GM06990 (cell line): Measurements from ENCODE around the gene TBC1D10A.

Experiments used
- DNase-seq: peaks from one replicate; pipeline ENCODE4 v3.0.0-alpha.2; 2011; ENCODE audit not compliant: insufficient read length; ENCODE audit errors: extremely low read depth
- H3K27me3 ChIP-seq: replicated peaks from 2 replicates; pipeline ENCODE4 v1.6.0; 2011; ENCODE audit warnings: low read length; ENCODE audit not compliant: control insufficient read depth, insufficient read depth
- H3K36me3 ChIP-seq: 2 replicates; pipeline ENCODE4 v1.5.1; 2011; ENCODE audit warnings: low read length; ENCODE audit not compliant: control insufficient read depth, insufficient read depth
- H3K4me3 ChIP-seq: replicated peaks from 2 replicates; pipeline ENCODE4 v1.5.1; 2011; ENCODE audit warnings: low read depth, mild to moderate bottlenecking, control low read depth, low read length
- TF ChIP-seq, protein P1 (sequence below): IDR thresholded peaks from 2 replicates; pipeline ENCODE4 v1.5.1; 2011; ENCODE audit warnings: low read length, control low read depth, mild to moderate bottlenecking, inconsistent platforms; ENCODE audit not compliant: insufficient read depth, poor library complexity, severe bottlenecking

Gene TBC1D10A

DNA sequence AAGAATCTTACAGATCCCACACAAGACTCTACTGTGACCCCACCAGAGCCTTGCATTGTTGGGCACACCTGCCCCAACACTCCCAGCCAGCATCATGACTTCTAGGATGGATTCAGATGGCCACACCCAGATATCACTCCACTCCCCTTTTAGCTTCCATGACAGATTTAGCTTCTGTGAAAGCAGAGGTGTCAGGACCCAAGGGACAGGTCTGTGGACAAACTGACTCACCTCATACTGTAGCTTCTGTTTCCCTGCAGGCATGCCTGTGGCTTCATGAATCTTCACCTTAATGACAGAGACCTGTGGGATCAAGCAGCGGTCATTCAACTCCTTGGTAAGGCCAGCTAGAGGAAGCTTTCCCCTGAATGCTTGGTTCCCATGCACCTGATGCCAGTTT is 8.5 kb upstream of the TBC1D10A start:
- Histone ChIP-seq H3K4me3 (no peak overlapping the region), H3K36me3 (peaks cover 63% of the 10 kb centered on the region), H3K27me3 (no peaks in the 10 kb centered on the region)
- DNase-seq: no peak
- TF ChIP-seq, protein P1, sequence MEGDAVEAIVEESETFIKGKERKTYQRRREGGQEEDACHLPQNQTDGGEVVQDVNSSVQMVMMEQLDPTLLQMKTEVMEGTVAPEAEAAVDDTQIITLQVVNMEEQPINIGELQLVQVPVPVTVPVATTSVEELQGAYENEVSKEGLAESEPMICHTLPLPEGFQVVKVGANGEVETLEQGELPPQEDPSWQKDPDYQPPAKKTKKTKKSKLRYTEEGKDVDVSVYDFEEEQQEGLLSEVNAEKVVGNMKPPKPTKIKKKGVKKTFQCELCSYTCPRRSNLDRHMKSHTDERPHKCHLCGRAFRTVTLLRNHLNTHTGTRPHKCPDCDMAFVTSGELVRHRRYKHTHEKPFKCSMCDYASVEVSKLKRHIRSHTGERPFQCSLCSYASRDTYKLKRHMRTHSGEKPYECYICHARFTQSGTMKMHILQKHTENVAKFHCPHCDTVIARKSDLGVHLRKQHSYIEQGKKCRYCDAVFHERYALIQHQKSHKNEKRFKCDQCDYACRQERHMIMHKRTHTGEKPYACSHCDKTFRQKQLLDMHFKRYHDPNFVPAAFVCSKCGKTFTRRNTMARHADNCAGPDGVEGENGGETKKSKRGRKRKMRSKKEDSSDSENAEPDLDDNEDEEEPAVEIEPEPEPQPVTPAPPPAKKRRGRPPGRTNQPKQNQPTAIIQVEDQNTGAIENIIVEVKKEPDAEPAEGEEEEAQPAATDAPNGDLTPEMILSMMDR: no peak

DNA sequence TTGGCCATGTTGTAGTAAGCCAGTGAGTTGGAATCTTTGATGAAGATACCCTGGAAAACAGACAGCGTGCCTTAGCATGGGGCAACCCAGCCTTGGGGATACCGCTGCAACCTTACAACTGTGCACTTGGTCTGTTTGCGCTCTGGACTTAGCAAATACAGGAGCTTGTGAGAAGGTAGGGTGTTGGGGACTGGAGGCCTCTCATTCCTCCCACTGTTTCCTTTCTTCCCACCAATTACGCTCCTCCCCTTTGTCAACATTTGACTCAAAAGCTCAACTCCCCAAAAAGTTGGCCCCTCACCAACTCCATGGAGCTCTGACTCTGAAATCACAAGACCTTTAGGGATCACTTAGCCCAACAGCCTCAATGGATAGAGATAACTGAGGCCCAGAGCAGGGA is 7.9 kb upstream of the TBC1D10A start:
- Histone ChIP-seq H3K27me3 (no peaks in the 10 kb centered on the region), H3K36me3 (peaks cover 57% of the 10 kb centered on the region), H3K4me3 (no peak overlapping the region)
- no peak for DNase-seq
- TF ChIP-seq, protein P1: no peak

DNA sequence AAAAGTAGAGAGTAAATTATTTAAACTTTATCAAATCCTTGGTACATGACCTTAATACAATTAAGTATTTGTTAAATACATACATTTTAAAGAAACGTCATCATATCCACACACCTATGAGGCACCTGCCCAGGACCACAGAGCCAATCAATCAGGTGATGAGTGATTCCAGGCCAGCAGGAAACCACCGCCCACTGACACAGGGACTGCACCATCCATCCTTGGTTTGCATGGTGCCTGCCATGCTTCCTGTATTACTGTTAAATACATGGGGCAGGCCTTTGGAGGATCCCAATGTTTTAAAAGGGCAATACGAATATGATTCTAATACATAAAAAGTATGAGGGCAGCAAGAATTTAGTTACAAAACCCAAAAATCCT is 7.0 kb upstream of the TBC1D10A start:
- TF ChIP-seq, protein P1: no peak
- H3K36me3 ChIP-seq: peaks cover 49% of the 10 kb centered on the region
- no peak for DNase-seq
- no peaks in the 10 kb centered on the region for H3K27me3 ChIP-seq
- no peak overlapping the region for H3K4me3 ChIP-seq

DNA sequence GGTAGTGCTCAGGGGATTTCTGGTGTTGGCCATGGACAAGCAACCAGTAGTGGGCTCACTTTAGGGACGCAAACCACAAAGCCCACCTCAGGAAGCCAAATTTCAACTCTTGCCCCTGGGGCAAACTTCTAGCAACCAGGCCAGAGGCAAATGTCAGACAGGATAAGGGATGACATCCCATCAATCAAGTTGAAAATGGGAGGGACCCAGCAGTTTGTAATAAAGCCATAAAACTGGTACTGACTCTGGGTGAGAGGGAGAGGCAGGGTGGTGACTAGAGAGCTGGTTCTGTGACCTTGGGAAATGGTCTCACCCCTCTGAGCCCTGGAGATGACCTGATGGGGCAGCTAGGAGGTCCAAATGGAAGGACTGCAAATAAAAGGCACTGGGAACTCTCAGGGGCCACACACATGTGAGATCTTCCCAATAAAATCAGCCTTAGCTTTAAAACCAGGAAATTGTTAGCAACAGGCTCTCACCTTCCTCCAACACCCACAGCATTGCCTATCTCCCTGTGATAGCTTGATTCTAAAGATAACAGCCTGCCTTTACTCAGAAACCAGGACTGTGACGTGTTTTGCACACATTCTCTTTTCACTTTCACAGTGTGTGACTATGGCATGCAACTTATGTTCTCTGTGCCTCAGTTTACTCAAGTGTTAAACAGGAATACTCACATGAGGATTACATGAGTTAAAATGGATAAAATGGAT is 6.4 kb upstream of the TBC1D10A start:
- Histone ChIP-seq H3K4me3 (no peak overlapping the region), H3K36me3 (peaks cover 45% of the 10 kb centered on the region), H3K27me3 (no peaks in the 10 kb centered on the region)
- DNase-seq: no peak
- TF ChIP-seq, protein P1: no peak

DNA sequence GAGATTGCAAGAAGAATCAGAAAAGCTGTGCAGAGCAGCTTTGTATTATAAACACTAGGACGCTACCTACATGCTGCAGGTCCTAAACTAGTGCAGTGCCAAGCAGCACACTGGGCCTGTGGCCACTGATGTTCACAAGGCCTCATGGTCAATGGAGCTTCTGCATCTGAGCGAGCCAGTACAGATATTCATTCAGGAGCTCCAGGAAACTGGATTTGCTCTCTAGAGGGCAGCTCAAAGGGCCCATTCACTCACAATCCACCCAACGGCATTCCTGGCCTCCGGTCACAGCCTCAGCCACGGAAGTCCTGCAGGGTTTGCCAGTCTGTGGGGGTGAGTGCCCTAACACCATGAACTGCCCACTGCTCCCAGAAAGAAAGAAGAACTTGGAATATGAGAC is 5.8 kb upstream of the TBC1D10A start:
- TF ChIP-seq, protein P1: no peak
- DNase-seq: no peak
- Histone ChIP-seq H3K4me3 (no peak overlapping the region), H3K27me3 (no peaks in the 10 kb centered on the region), H3K36me3 (peaks cover 41% of the 10 kb centered on the region)

DNA sequence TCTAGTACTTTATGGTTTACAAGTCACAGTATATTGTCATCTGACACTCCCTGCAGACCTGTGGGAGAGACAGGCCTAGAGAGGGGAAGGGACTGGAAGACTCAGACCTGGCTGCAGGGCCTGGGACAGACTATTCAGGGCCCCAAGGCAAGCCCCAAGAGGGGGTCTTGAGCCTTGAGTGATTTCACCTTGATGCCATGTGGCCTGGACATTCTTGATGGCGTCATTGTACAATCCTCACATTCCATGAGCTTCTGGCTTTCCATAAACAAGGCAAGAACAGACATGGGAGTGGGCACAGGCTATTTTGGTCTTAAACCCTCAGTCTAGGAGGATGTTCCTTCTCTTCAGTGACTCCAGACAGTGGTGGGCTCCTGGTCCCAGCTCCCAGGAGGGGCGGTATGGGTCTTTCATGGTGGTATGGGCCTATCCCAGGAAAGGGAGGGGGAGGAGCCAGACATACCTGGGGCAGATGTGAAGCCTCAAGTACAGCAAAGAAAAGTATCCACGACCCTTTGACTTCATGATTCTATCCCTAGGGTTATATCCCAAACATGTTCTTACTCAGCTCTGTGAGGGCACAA is 1.8 kb upstream of the TBC1D10A start:
- Histone ChIP-seq H3K36me3 (peaks cover 17% of the 10 kb centered on the region), H3K27me3 (no peaks in the 10 kb centered on the region), H3K4me3 (no peak overlapping the region)
- no peak for DNase-seq
- TF ChIP-seq, protein P1: no peak
